NCI-H146 (cell line): ENCODE measurements around the gene SYNE4.

Experiments used
- DNase-seq: peaks from one replicate; lab custom pipeline; 2025; lab: John Stamatoyannopoulos, UW

Gene SYNE4

GRCh38 chr19:35955881-35956634 is 52.6 kb downstream of the SYNE4 start:
- no peak for DNase-seq
